Measurements from ENCODE around the gene PRRT2.

The PRRT2 gene

DNA sequence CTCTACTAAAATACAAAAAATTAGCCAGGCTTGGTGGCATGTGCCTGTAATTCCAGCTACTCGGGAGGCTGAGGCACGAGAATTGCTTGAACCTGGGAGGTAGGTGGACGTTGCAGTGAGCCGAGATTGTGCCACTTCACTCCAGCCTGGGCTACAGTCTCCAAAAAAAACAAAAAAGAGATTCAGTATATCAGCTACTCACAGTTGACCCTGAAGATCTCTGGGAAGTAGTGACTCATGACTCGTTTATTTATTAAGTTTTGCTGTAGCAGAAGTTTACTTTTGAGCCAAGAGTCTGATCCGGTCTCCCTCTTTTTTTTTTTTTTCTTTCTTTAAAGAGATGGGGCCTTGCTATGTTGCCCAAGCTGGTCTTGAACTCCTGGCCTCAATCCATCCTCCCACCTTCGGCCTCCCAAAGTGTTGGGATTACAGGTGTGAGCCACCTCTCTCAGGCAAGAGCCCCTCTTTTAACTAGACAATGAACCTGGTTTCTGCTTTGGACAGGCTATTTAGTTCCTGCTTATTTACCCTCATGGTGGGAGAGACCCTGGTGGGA, 12.7 kb downstream of the PRRT2 start:
- Histone ChIP-seq H3K79me2 (ENCODE audit: insufficient read depth, low read length) (peaks cover 5% of the 10 kb centered on the region; the same call in 1 of the 2 replicates), H2AFZ (ENCODE audit: low read length) (no peak overlapping the region), H3F3A (ENCODE audit: low read depth) (no peaks in the 10 kb centered on the region), H3K9me2 (replicated peaks; ENCODE audit: low read depth, low read length) (no peaks in the 10 kb centered on the region), H3K9ac (ENCODE audit: low read depth, low read length, poor library complexity, severe bottlenecking) (no peak overlapping the region), H3K9me3 (ENCODE audit: insufficient read depth, low read depth, low read length) (no peaks in the 10 kb centered on the region), H4K20me1 (ENCODE audit: insufficient read depth, low read length, poor library complexity, severe bottlenecking) (peaks cover 10% of the 10 kb centered on the region), H3K4me2 (ENCODE audit: low read depth, low read length, poor library complexity, severe bottlenecking) (no peak overlapping the region), H3K4me3 (ENCODE audit: low read length, poor library complexity, severe bottlenecking) (no peak overlapping the region), H3K36me3 (ENCODE audit: insufficient read depth, low read length) (no peaks in the 10 kb centered on the region), H3K27me3 (ENCODE audit: insufficient read depth, low read length, poor library complexity, severe bottlenecking) (no peaks in the 10 kb centered on the region), H3K4me1 (ENCODE audit: insufficient read depth, low read length, poor library complexity, severe bottlenecking) (peaks cover 18% of the 10 kb centered on the region)
- TF ChIP-seq EZH2phosphoT487 (IDR thresholded peaks at IDR 0.05; ENCODE audit: borderline replicate concordance) (no peak), CTCF (conservative IDR thresholded peaks at IDR 0.05; ENCODE audit: low read length) (no peak)

DNA sequence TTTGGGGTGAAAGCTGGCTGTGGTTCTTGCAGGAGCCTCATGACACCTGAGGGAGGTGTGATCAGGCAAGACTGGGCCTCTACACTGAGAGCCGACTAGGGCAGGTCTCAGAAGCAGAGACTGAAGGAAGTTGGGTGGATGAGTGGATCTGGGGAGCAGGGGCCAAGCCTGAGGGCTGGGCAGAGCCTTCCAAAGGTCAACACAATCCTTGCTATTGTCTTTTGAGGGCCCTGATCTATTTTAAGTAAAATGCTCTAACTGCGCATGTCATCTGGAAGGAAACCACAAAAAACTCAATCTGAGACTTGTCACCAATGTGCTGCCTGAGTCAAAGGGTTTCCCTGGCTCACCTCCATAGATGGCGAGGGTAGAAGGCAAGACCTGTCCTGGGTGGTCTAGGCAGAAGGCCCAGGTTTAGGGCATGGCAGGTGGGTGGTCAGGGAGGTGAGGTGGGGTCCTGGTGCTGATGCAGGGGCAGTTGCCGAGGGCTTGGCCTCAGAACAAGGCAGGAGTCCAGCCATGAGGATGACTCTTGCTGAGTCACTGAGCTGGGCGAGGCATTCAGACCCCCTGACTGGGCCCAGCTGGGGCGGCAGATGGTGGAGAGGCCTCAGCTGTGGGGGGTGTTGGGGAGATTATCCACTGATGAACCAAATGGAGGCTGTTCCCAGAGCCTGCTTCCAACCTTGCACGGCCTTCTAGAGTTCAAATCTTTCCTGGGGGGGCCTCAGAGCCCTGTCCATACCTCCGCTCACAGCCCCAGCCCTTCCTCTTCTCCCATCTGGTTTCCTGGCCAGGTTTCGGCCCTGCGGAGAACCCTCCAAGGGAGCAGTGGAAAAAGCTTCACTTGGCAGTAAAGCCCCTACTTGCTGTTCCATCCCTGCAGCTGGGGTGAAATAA, 13.4 kb downstream of the PRRT2 start:
- Histone ChIP-seq H3K36me3 (ENCODE audit: insufficient read depth, low read length) (no peaks in the 10 kb centered on the region), H3K79me2 (ENCODE audit: insufficient read depth, low read length) (no peaks in the 10 kb centered on the region), H3K4me2 (ENCODE audit: low read depth, low read length, poor library complexity, severe bottlenecking) (no peak overlapping the region), H3K9me3 (ENCODE audit: insufficient read depth, low read depth, low read length) (no peaks in the 10 kb centered on the region), H3K9ac (ENCODE audit: low read depth, low read length, poor library complexity, severe bottlenecking) (no peak overlapping the region), H4K20me1 (ENCODE audit: insufficient read depth, low read length, poor library complexity, severe bottlenecking) (peaks cover 3% of the 10 kb centered on the region), H3K9me2 (replicated peaks; ENCODE audit: low read depth, low read length) (no peaks in the 10 kb centered on the region), H3F3A (ENCODE audit: low read depth) (no peaks in the 10 kb centered on the region), H2AFZ (ENCODE audit: low read length) (no peak overlapping the region), H3K4me1 (ENCODE audit: insufficient read depth, low read length, poor library complexity, severe bottlenecking) (peaks cover 11% of the 10 kb centered on the region), H3K27me3 (ENCODE audit: insufficient read depth, low read length, poor library complexity, severe bottlenecking) (no peaks in the 10 kb centered on the region), H3K4me3 (ENCODE audit: low read length, poor library complexity, severe bottlenecking) (no peak overlapping the region)
- TF ChIP-seq EZH2phosphoT487 (IDR thresholded peaks at IDR 0.05; ENCODE audit: borderline replicate concordance) (no peak), CTCF (conservative IDR thresholded peaks at IDR 0.05; ENCODE audit: low read length) (no peak)

- Histone ChIP-seq H3K79me2 (ENCODE audit: insufficient read depth, low read length) (no peaks in the 10 kb centered on the region), H3K9me2 (replicated peaks; ENCODE audit: low read depth, low read length) (no peaks in the 10 kb centered on the region), H3K9me3 (ENCODE audit: insufficient read depth, low read depth, low read length) (no peaks in the 10 kb centered on the region), H2AFZ (ENCODE audit: low read length) (no peak overlapping the region), H3K4me3 (ENCODE audit: low read length, poor library complexity, severe bottlenecking) (no peak overlapping the region), H3K27me3 (ENCODE audit: insufficient read depth, low read length, poor library complexity, severe bottlenecking) (no peaks in the 10 kb centered on the region), H4K20me1 (ENCODE audit: insufficient read depth, low read length, poor library complexity, severe bottlenecking) (no peaks in the 10 kb centered on the region), H3F3A (ENCODE audit: low read depth) (no peaks in the 10 kb centered on the region), H3K36me3 (ENCODE audit: insufficient read depth, low read length) (no peaks in the 10 kb centered on the region), H3K9ac (ENCODE audit: low read depth, low read length, poor library complexity, severe bottlenecking) (no peak overlapping the region), H3K4me1 (ENCODE audit: insufficient read depth, low read length, poor library complexity, severe bottlenecking) (peaks cover 5% of the 10 kb centered on the region), H3K4me2 (ENCODE audit: low read depth, low read length, poor library complexity, severe bottlenecking) (no peak overlapping the region)
- TF ChIP-seq CTCF (conservative IDR thresholded peaks at IDR 0.05; ENCODE audit: low read length) (no peak), EZH2phosphoT487 (IDR thresholded peaks at IDR 0.05; ENCODE audit: borderline replicate concordance) (no peak)
Measured at GRCh38 chr16:29826342-29826695, 14.3 kb downstream of the PRRT2 start.
